ENCODE data around the gene CPLANE1. TPM values are rescaled to one million over a fixed set of nuclear protein-coding genes. Genes with fewer than 3 reads are reported as not detected.

CPLANE1 gene
- total and polyA plus RNA-seq, 9 of the 15 experiments (the other 6 are each of a cell fraction or from before 2014, with no cell fraction given) = under 0.01 to 0.27 (median 0.08) TPM; not detected in 2

- no peak for DNase-seq (ENCODE audit: extremely low read depth in 1 of 4, low spot score in 3 of 4)
- H3K9me1 ChIP-seq (ENCODE audit: control insufficient read depth, insufficient read depth, low read length) = no peaks in the 10 kb centered on the region
- no peak for FAIRE-seq
- H3K4me2 ChIP-seq (ENCODE audit: insufficient read depth, low read length) = no peak overlapping the region
- TF ChIP-seq ETS1 (conservative IDR thresholded peaks at IDR 0.05; ENCODE audit: control insufficient read depth, low read depth, low read length) = no peak
- TF ChIP-seq THRB (CRISPR knock-in tag; conservative IDR thresholded peaks at IDR 0.05) = no peak
- TF ChIP-seq HNRNPK (IDR thresholded peaks at IDR 0.05; ENCODE audit: low read depth, low read length, poor library complexity, severe bottlenecking) = peak; percentile 81
- no peaks in the 10 kb centered on the region for H4K20me1 ChIP-seq (replicated peaks; ENCODE audit: control insufficient read depth, insufficient read depth, low read length)
- no peak overlapping the region for H2AFZ ChIP-seq (ENCODE audit: low read depth, low read length)
- H3K4me1 ChIP-seq (replicated peaks in 1 of 2; ENCODE audit: control insufficient read depth in 2 of 2, insufficient read depth in 2 of 2, low read length in 2 of 2) = no peaks in the 10 kb centered on the region
- H3K36me3 ChIP-seq (ENCODE audit: control insufficient read depth, insufficient read depth, low read length) = peaks cover 71% of the 10 kb centered on the region
- ChIA-PET POLR2A (no interaction called here), CTCF (ENCODE audit: low intra/inter-chr PET ratio) (no interaction called here)
- H3K27ac ChIP-seq (ENCODE audit: extremely low read depth, low read depth, low read length) = no peak overlapping the region
- no peak overlapping the region for H3K4me3 ChIP-seq
- H3K79me2 ChIP-seq (ENCODE audit: control insufficient read depth, insufficient read depth, low read length) = no peaks in the 10 kb centered on the region
- no TSS peak for BruUV-seq (replicated peaks)
- intact Hi-C loops (cut with micrococcal nuclease) (no loop called here), in situ Hi-C loops (cut with MboI) (no loop called here)
- no peaks in the 10 kb centered on the region for H3K9me3 ChIP-seq (replicated peaks; ENCODE audit: control insufficient read depth, insufficient read depth, low read depth, low read length)
- no peak overlapping the region for H3K9ac ChIP-seq (ENCODE audit: insufficient read depth in 1 of 2, low read depth in 2 of 2, low read length in 2 of 2)
- ATAC-seq = no peak
- H3K27me3 ChIP-seq (ENCODE audit: control insufficient read depth in 2 of 2, insufficient read depth in 2 of 2, low read length in 2 of 2) = no peaks in the 10 kb centered on the region
- 38% methylated on average over 2 of the region's 2 CpGs for WGBS (ENCODE audit: insufficient coverage, low coverage, missing lambda C conversion rate)
Measured at GRCh38 chr5:37056762-37057161, 192.4 kb downstream of the CPLANE1 start.

Small RNAs within 50 kb of the gene (small RNA-seq; reads per million reads assigned to genes)
- gene C8orf59P2 = not detected

Other genes with a start within 250 kb of the CPLANE1 start
- gene NUP155, start 121.7 kb upstream of the CPLANE1 start, total RNA-seq (2014; rRNA removed) = 70.0 and 76.1 TPM in 2 replicates
- gene NUP155, start 121.7 kb upstream of the CPLANE1 start, total RNA-seq (2014; rRNA removed; fragmentation: Illumina TruSeq; extraction: Trizol) = 130 and 141 TPM in 2 replicates
- gene NUP155, start 121.7 kb upstream of the CPLANE1 start, total RNA-seq (2015; rRNA removed; fragmentation: Illumina TruSeq; extraction: Trizol) = 96.3 and 106 TPM in 2 replicates
- 114 and 119 TPM in 2 replicates for gene NUP155, start 121.7 kb upstream of the CPLANE1 start, total RNA-seq (2021)
- gene NUP155, start 121.7 kb upstream of the CPLANE1 start, polyA plus RNA-seq (2011; rRNA removed) = 73.9 and 107 TPM in 2 replicates
- 61.7 and 71.2 TPM in 2 replicates for gene NUP155, start 121.7 kb upstream of the CPLANE1 start, polyA plus RNA-seq (2014; fragmentation: Illumina TruSeq; extraction: Trizol)
- 10 to 100 TPM; 39.3 to 77.0 TPM for gene NUP155, start 121.7 kb upstream of the CPLANE1 start, polyA plus RNA-seq (2014; fragmentation: Nextera tagmentation; extraction: Ambion mirVana)
- gene NUP155, start 121.7 kb upstream of the CPLANE1 start, polyA plus RNA-seq (2014; rRNA removed) = 37.1 and 39.4 TPM in 2 replicates
- 30.6 and 36.2 TPM in 2 replicates for gene WDR70, start 129.9 kb upstream of the CPLANE1 start, total RNA-seq (2014; rRNA removed)
- 46.6 and 53.7 TPM in 2 replicates for gene WDR70, start 129.9 kb upstream of the CPLANE1 start, total RNA-seq (2014; rRNA removed; fragmentation: Illumina TruSeq; extraction: Trizol)
- 37.6 and 40.3 TPM in 2 replicates for gene WDR70, start 129.9 kb upstream of the CPLANE1 start, total RNA-seq (2015; rRNA removed; fragmentation: Illumina TruSeq; extraction: Trizol)
- gene WDR70, start 129.9 kb upstream of the CPLANE1 start, total RNA-seq (2021) = 43.1 and 46.8 TPM in 2 replicates
- 28.6 and 42.0 TPM in 2 replicates for gene WDR70, start 129.9 kb upstream of the CPLANE1 start, polyA plus RNA-seq (2011; rRNA removed)
- gene WDR70, start 129.9 kb upstream of the CPLANE1 start, polyA plus RNA-seq (2014; fragmentation: Illumina TruSeq; extraction: Trizol) = 34.0 and 38.8 TPM in 2 replicates
- gene WDR70, start 129.9 kb upstream of the CPLANE1 start, polyA plus RNA-seq (2014; fragmentation: Nextera tagmentation; extraction: Ambion mirVana) = 10 to 100 TPM; 16.8 to 27.8 TPM
- gene WDR70, start 129.9 kb upstream of the CPLANE1 start, polyA plus RNA-seq (2014; rRNA removed) = 29.9 and 42.5 TPM in 2 replicates